MM.1S (cell line): ENCODE measurements around the gene PROM2.

Source experiments
- DNase-seq: peaks from one replicate; pipeline ENCODE4 v3.0.0-alpha.2; 2015
- H2AFZ ChIP-seq: fragments of 300-600 bp; sonication (generic); 2 replicates; pipeline ENCODE4 v1.6.0; 2016; ENCODE audit warnings: antibody characterized with exemption, low read length
- H3F3A ChIP-seq: fragments of 300-600 bp; sonication (generic); 2 replicates; pipeline ENCODE4 v1.6.1; 2016; ENCODE audit warnings: mild to moderate bottlenecking, antibody characterized with exemption, low read length, moderate library complexity, mixed read lengths; ENCODE audit not compliant: insufficient read depth
- H3K27ac ChIP-seq: fragments of 300-600 bp; sonication (generic); 2 replicates; pipeline ENCODE4 v1.5.1; 2016; ENCODE audit warnings: mild to moderate bottlenecking, low read length
- H3K27me3 ChIP-seq: fragments of 300-600 bp; sonication (generic); replicated peaks from 2 replicates; pipeline ENCODE4 v1.6.0; 2016; ENCODE audit warnings: low read length; ENCODE audit not compliant: insufficient read depth
- H3K36me3 ChIP-seq: fragments of 300-600 bp; sonication (generic); replicated peaks from 2 replicates; pipeline ENCODE4 v1.6.1; 2016; ENCODE audit warnings: mild to moderate bottlenecking, low read length, mixed read lengths; ENCODE audit not compliant: insufficient read depth
- H3K4me1 ChIP-seq: fragments of 300-600 bp; sonication (generic); 2 replicates; pipeline ENCODE4 v1.6.1; 2016; ENCODE audit warnings: low read length, mixed read lengths
- H3K4me2 ChIP-seq: fragments of 300-600 bp; sonication (generic); 2 replicates; pipeline ENCODE4 v1.6.0; 2016; ENCODE audit warnings: low read depth, low read length
- H3K4me3 ChIP-seq: fragments of 300-600 bp; sonication (generic); 2 replicates; pipeline ENCODE4 v1.5.1; 2016; ENCODE audit warnings: low read length, mixed read lengths
- H3K79me2 ChIP-seq: fragments of 300-600 bp; sonication (generic); 2 replicates; pipeline ENCODE4 v1.6.1; 2016; ENCODE audit warnings: mixed run types, low read length, mixed read lengths
- H3K9ac ChIP-seq: fragments of 300-600 bp; sonication (generic); 2 replicates; pipeline ENCODE4 v1.6.1; 2016; ENCODE audit warnings: low read length, mixed read lengths
- H3K9me2 ChIP-seq: fragments of 300-600 bp; sonication (generic); replicated peaks from 2 replicates; pipeline ENCODE4 v1.6.1; 2016; ENCODE audit warnings: mild to moderate bottlenecking, low read length, mixed read lengths; ENCODE audit not compliant: insufficient read depth
- H3K9me3 ChIP-seq: fragments of 300-600 bp; sonication (generic); replicated peaks from 2 replicates; pipeline ENCODE4 v1.6.1; 2016; ENCODE audit warnings: mild to moderate bottlenecking, low read length, mixed read lengths; ENCODE audit not compliant: insufficient read depth
- H4K20me1 ChIP-seq: fragments of 300-600 bp; sonication (generic); 2 replicates; pipeline ENCODE4 v1.6.1; 2016; ENCODE audit warnings: mild to moderate bottlenecking, low read length, moderate library complexity, mixed read lengths; ENCODE audit not compliant: insufficient read depth
- CTCF ChIP-seq: fragments of 300-600 bp; sonication (generic); IDR thresholded peaks from 2 replicates; pipeline ENCODE4 v1.5.1; 2016; ENCODE audit warnings: antibody characterized with exemption, low read length, mixed read lengths
- EZH2 ChIP-seq: fragments of 300-600 bp; sonication (generic); optimal IDR thresholded peaks from 2 replicates; pipeline ENCODE3; 2017; ENCODE audit warnings: low read depth, mild to moderate bottlenecking, antibody characterized with exemption, low read length, mixed read lengths
- EZH2phosphoT487 ChIP-seq: fragments of 300-600 bp; sonication (generic); IDR thresholded peaks from 2 replicates; pipeline ENCODE4 v1.6.1; 2018; ENCODE audit warnings: antibody characterized with exemption, low read length

PROM2 gene

DNA sequence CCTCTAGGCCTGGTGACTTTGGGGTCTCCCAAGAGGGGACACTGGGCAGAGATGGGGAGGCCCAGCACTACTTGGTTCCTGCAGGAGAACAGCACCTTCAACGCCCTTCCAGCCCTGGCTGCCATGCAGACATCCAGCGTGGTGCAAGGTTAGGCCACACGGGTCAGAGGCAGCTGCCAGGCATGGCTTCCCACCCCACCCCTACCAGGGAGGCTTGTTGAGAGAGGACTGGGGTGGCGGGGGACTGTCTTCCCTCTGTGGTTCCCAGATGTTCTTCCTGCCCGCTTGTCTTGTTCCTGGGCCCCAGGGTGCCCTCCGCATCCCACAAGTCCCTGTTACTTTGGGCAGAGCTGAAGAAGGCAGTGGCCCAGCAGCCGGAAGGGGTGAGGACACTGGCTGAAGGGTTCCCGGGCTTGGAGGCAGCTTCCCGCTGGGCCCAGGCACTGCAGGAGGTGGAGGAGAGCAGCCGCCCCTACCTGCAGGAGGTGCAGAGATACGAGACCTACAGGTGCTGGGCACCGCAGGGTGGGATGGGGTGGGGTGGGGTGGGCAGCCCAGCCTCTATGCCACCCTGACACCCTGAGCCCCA is 4.5 kb downstream of the PROM2 start:
- no peak overlapping the region for H2AFZ ChIP-seq

DNA sequence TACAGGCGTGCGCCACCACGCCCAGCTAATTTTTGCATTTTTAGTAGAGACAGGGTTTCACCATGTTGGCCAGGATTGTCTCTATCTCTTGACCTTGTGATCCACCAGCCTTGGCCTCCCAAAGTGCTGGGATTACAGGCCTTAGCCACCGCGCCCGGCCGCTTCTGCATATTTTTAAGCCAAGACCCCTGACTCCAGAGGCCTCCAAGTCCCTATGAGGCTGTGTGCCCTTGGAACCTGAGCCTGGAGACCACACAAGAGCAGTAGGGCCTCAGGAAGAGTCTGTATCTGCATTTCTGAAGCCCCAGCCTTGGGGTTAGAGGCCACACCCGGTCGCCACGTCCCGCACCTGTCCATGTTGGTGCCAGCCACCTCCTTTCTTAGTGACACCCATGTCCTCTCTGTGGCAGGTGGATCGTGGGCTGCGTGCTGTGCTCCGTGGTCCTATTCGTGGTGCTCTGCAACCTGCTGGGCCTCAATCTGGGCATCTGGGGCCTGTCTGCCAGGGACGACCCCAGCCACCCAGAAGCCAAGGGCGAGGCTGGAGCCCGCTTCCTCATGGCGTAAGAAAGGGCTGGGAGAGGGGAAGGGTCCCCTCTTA is 5.3 kb downstream of the PROM2 start:
- H3K36me3 ChIP-seq = no peaks in the 10 kb centered on the region
- no peaks in the 10 kb centered on the region for H3F3A ChIP-seq
- H3K27me3 ChIP-seq = no peaks in the 10 kb centered on the region
- no peaks in the 10 kb centered on the region for H4K20me1 ChIP-seq
- H3K9me2 ChIP-seq = no peaks in the 10 kb centered on the region
- H3K9ac ChIP-seq = no peak overlapping the region
- H2AFZ ChIP-seq = no peak overlapping the region
- no peak for DNase-seq
- H3K4me2 ChIP-seq = no peak overlapping the region
- TF ChIP-seq EZH2phosphoT487 (no peak), CTCF (no peak), EZH2 (no peak)
- no peaks in the 10 kb centered on the region for H3K9me3 ChIP-seq
- no peak overlapping the region for H3K4me3 ChIP-seq
- no peaks in the 10 kb centered on the region for H3K4me1 ChIP-seq
- no peaks in the 10 kb centered on the region for H3K79me2 ChIP-seq
- H3K27ac ChIP-seq = no peak overlapping the region

More for the DNA sequence above, 4.5 kb downstream of the PROM2 start:
- no peak overlapping the region for H3K9ac ChIP-seq
- H3K36me3 ChIP-seq = no peaks in the 10 kb centered on the region
- DNase-seq = no peak
- H3F3A ChIP-seq = no peaks in the 10 kb centered on the region
- no peak overlapping the region for H3K4me2 ChIP-seq
- no peaks in the 10 kb centered on the region for H4K20me1 ChIP-seq
- no peaks in the 10 kb centered on the region for H3K27me3 ChIP-seq
- no peaks in the 10 kb centered on the region for H3K9me2 ChIP-seq
- H3K9me3 ChIP-seq = no peaks in the 10 kb centered on the region
- H3K79me2 ChIP-seq = no peaks in the 10 kb centered on the region
- no peaks in the 10 kb centered on the region for H3K4me1 ChIP-seq
- H3K27ac ChIP-seq = no peak overlapping the region
- no peak overlapping the region for H3K4me3 ChIP-seq
- TF ChIP-seq EZH2phosphoT487 = no peak
- TF ChIP-seq EZH2 = no peak
- no peak for TF ChIP-seq CTCF

DNA sequence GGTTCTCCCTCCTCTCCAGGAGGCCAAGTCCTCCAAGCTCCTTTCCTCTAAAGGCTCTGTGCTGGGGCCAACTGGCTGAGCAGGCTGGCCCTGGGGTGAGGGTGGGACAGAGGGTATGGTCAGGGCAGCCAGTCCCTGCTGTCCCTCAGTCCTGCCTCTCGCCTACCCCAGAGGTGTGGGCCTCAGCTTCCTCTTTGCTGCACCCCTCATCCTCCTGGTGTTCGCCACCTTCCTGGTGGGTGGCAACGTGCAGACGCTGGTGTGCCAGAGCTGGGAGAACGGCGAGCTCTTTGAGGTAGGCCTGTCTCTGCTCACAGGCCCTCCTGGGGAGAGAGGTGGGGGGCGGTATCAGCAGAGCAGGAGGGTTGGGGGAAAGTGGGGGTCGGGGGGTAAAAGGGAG is 6.8 kb downstream of the PROM2 start:
- Histone ChIP-seq H3K27ac (no peak overlapping the region), H3K4me3 (no peak overlapping the region), H3K9me2 (no peaks in the 10 kb centered on the region), H3K36me3 (no peaks in the 10 kb centered on the region), H3F3A (no peaks in the 10 kb centered on the region), H3K4me2 (no peak overlapping the region), H3K4me1 (no peaks in the 10 kb centered on the region), H3K9me3 (no peaks in the 10 kb centered on the region), H2AFZ (no peak overlapping the region), H3K27me3 (no peaks in the 10 kb centered on the region), H3K79me2 (no peaks in the 10 kb centered on the region), H3K9ac (no peak overlapping the region), H4K20me1 (no peaks in the 10 kb centered on the region)
- DNase-seq = no peak
- TF ChIP-seq EZH2 (no peak), CTCF (no peak), EZH2phosphoT487 (no peak)
